ENCODE data around the gene BRSK2. TPM values are rescaled to one million over a fixed set of nuclear protein-coding genes. Genes with fewer than 3 reads are reported as not detected.

BRSK2 gene
- total and polyA plus RNA-seq, 2 donors (not counting 1 experiment from before 2014, with no cell fraction given) = 0.11 to 0.33 TPM

GRCh38 chr11:1496091-1496760 is 106.5 kb downstream of the BRSK2 start:
- DNase-seq (ENCODE audit: low read depth in 2 of 2) = no peak
- H3K27me3 ChIP-seq (ENCODE audit: control insufficient read depth, insufficient read depth, low read length) = no peaks in the 10 kb centered on the region
- peaks cover 9% of the 10 kb centered on the region for H3K79me2 ChIP-seq (ENCODE audit: control insufficient read depth, insufficient read depth, low read length)
- H3K9me3 ChIP-seq (ENCODE audit: control insufficient read depth, insufficient read depth, low read depth, low read length) = no peaks in the 10 kb centered on the region
- H3K36me3 ChIP-seq (ENCODE audit: control insufficient read depth, insufficient read depth, low read length) = no peaks in the 10 kb centered on the region
- H3K27ac ChIP-seq (ENCODE audit: insufficient read depth, low read length) = no peak overlapping the region
- no peak overlapping the region for H2AFZ ChIP-seq (ENCODE audit: low read length)
- H3K4me1 ChIP-seq (ENCODE audit: control insufficient read depth, extremely low read depth, insufficient read depth, low read length) = no peaks in the 10 kb centered on the region
- H3K4me2 ChIP-seq (ENCODE audit: extremely low read depth, insufficient read depth, low read length) = no peak overlapping the region
- H3K4me3 ChIP-seq (replicated peaks in 1 of 4; ENCODE audit: control extremely low read depth in 1 of 4, insufficient read depth in 1 of 4, low read depth in 3 of 4, low read length in 4 of 4) = no peak overlapping the region
- TF ChIP-seq EZH2 (IDR thresholded peaks at IDR 0.05; ENCODE audit: low read length, missing control alignments) = no peak
- TF ChIP-seq, protein P1, sequence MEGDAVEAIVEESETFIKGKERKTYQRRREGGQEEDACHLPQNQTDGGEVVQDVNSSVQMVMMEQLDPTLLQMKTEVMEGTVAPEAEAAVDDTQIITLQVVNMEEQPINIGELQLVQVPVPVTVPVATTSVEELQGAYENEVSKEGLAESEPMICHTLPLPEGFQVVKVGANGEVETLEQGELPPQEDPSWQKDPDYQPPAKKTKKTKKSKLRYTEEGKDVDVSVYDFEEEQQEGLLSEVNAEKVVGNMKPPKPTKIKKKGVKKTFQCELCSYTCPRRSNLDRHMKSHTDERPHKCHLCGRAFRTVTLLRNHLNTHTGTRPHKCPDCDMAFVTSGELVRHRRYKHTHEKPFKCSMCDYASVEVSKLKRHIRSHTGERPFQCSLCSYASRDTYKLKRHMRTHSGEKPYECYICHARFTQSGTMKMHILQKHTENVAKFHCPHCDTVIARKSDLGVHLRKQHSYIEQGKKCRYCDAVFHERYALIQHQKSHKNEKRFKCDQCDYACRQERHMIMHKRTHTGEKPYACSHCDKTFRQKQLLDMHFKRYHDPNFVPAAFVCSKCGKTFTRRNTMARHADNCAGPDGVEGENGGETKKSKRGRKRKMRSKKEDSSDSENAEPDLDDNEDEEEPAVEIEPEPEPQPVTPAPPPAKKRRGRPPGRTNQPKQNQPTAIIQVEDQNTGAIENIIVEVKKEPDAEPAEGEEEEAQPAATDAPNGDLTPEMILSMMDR (conservative IDR thresholded peaks at IDR 0.05 in 1 of 2, IDR thresholded peaks at IDR 0.05 in 1 of 2; ENCODE audit: low read depth in 1 of 2, low read length in 2 of 2) = no peak
- H3K9ac ChIP-seq (ENCODE audit: insufficient read depth, low read length) = no peak overlapping the region
- peaks cover 5% of the 10 kb centered on the region for H4K20me1 ChIP-seq (ENCODE audit: control insufficient read depth, extremely low read depth, insufficient read depth, low read length)

DNA sequence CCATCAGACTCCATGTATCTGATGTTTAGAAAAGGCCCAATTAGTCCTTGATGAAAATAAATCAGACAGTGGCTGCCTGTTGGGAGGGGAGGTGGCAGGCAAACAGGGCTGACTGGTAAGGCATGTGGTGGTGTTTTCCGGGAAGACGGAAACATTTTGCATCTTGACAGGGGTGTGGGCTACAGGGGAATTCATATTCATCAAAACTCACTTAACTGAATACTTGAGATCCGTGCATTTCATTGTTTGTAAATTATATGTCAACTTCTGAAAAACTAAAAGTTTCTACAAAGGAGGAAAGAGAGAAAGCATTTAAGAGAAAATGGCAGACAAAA is 107.0 kb downstream of the BRSK2 start:
- Histone ChIP-seq H3K9me3 (ENCODE audit: control insufficient read depth, insufficient read depth, low read depth, low read length) (no peaks in the 10 kb centered on the region), H4K20me1 (ENCODE audit: control insufficient read depth, extremely low read depth, insufficient read depth, low read length) (peaks cover 2% of the 10 kb centered on the region), H3K27me3 (ENCODE audit: control insufficient read depth, insufficient read depth, low read length) (no peaks in the 10 kb centered on the region), H3K79me2 (ENCODE audit: control insufficient read depth, insufficient read depth, low read length) (peaks cover 5% of the 10 kb centered on the region), H3K9ac (ENCODE audit: insufficient read depth, low read length) (no peak overlapping the region), H3K4me3 (replicated peaks in 1 of 4; ENCODE audit: control extremely low read depth in 1 of 4, insufficient read depth in 1 of 4, low read depth in 3 of 4, low read length in 4 of 4) (no peak overlapping the region), H3K36me3 (ENCODE audit: control insufficient read depth, insufficient read depth, low read length) (no peaks in the 10 kb centered on the region), H2AFZ (ENCODE audit: low read length) (no peak overlapping the region), H3K4me1 (ENCODE audit: control insufficient read depth, extremely low read depth, insufficient read depth, low read length) (no peaks in the 10 kb centered on the region), H3K4me2 (ENCODE audit: extremely low read depth, insufficient read depth, low read length) (no peak overlapping the region), H3K27ac (ENCODE audit: insufficient read depth, low read length) (no peak overlapping the region)
- TF ChIP-seq, protein P1 (conservative IDR thresholded peaks at IDR 0.05 in 1 of 2, IDR thresholded peaks at IDR 0.05 in 1 of 2; ENCODE audit: low read depth in 1 of 2, low read length in 2 of 2) = no peak
- no peak for TF ChIP-seq EZH2 (IDR thresholded peaks at IDR 0.05; ENCODE audit: low read length, missing control alignments)
- DNase-seq (ENCODE audit: low read depth in 2 of 2) = no peak

DNA sequence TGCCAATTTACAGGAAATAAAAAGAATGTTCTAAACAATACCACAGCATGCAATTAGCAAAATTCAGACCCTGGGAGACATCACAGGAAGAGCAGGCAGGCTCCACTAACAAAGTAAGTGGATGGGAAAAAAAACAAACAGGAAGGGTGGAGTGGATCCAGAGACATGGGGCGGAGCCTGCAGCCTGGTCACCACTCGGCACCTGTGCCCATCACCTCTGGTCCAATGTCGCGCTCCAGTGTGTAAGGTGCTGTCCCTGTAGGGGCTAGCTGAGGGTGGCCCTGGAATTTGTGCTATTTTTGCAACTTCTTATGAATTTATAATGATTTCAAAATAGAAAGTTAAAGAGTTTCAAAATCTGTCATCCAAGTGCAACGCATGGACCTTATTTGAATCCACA is 107.9 kb downstream of the BRSK2 start:
- Histone ChIP-seq H3K27ac (ENCODE audit: insufficient read depth, low read length) (no peak overlapping the region), H3K9ac (ENCODE audit: insufficient read depth, low read length) (no peak overlapping the region), H3K4me3 (replicated peaks in 1 of 4; ENCODE audit: control extremely low read depth in 1 of 4, insufficient read depth in 1 of 4, low read depth in 3 of 4, low read length in 4 of 4) (no peak overlapping the region), H3K4me1 (ENCODE audit: control insufficient read depth, extremely low read depth, insufficient read depth, low read length) (no peaks in the 10 kb centered on the region), H3K36me3 (ENCODE audit: control insufficient read depth, insufficient read depth, low read length) (no peaks in the 10 kb centered on the region), H2AFZ (ENCODE audit: low read length) (no peak overlapping the region), H3K27me3 (ENCODE audit: control insufficient read depth, insufficient read depth, low read length) (no peaks in the 10 kb centered on the region), H3K79me2 (ENCODE audit: control insufficient read depth, insufficient read depth, low read length) (peaks cover 5% of the 10 kb centered on the region), H3K4me2 (ENCODE audit: extremely low read depth, insufficient read depth, low read length) (no peak overlapping the region), H4K20me1 (ENCODE audit: control insufficient read depth, extremely low read depth, insufficient read depth, low read length) (peaks cover 2% of the 10 kb centered on the region), H3K9me3 (ENCODE audit: control insufficient read depth, insufficient read depth, low read depth, low read length) (no peaks in the 10 kb centered on the region)
- DNase-seq (ENCODE audit: low read depth in 2 of 2) = no peak
- TF ChIP-seq EZH2 (IDR thresholded peaks at IDR 0.05; ENCODE audit: low read length, missing control alignments) = no peak
- TF ChIP-seq, protein P1 (conservative IDR thresholded peaks at IDR 0.05 in 1 of 2, IDR thresholded peaks at IDR 0.05 in 1 of 2; ENCODE audit: low read depth in 1 of 2, low read length in 2 of 2) = no peak
